Measurements from ENCODE around the gene ANKRD34A.

DNA sequence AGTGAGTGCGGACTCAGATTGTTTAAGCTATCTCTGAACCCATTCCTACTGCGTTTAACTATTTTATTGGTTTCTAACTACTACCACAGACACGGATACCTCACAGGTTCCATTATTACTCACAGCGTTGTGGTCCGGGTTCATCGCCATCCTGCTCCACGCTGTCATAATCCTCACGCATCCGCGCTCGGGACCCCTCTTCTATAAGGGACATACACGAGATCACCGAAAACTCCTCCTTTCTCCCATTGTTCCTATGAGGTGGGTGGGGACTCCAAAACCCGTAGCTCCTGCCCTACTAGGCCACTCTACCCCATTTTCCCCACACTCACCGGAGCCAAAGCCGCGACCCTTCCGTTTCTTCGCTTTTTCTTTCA lies 37.7 kb downstream of the ANKRD34A start:
- TF ChIP-seq, protein P1, sequence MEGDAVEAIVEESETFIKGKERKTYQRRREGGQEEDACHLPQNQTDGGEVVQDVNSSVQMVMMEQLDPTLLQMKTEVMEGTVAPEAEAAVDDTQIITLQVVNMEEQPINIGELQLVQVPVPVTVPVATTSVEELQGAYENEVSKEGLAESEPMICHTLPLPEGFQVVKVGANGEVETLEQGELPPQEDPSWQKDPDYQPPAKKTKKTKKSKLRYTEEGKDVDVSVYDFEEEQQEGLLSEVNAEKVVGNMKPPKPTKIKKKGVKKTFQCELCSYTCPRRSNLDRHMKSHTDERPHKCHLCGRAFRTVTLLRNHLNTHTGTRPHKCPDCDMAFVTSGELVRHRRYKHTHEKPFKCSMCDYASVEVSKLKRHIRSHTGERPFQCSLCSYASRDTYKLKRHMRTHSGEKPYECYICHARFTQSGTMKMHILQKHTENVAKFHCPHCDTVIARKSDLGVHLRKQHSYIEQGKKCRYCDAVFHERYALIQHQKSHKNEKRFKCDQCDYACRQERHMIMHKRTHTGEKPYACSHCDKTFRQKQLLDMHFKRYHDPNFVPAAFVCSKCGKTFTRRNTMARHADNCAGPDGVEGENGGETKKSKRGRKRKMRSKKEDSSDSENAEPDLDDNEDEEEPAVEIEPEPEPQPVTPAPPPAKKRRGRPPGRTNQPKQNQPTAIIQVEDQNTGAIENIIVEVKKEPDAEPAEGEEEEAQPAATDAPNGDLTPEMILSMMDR (IDR thresholded peaks at IDR 0.05), result no peak
- TF ChIP-seq EP300 (IDR thresholded peaks at IDR 0.05), result no peak

Data from ovary (tissue), 3 donors.